HEK293 (cell line): Measurements from ENCODE around the gene OBSCN.

Experiments used
- CTCF ChIA-PET: fragments of 350-600 bp; formaldehyde crosslinking; extraction: SDS; loops from one replicate; lab custom pipeline; 2021; ENCODE audit warnings: antibody characterized with exemption; lab: Yijun Ruan, JAX
- POLR2A ChIA-PET: fragments of 300-600 bp; formaldehyde crosslinking; extraction: SDS; loops from one replicate; lab custom pipeline; 2020; ENCODE audit warnings: antibody characterized with exemption, inconsistent platforms; lab: Yijun Ruan, JAX
- H3K27ac ChIP-seq: fragments of 200-500 bp; sonication (Bioruptor generic); 2 replicates; pipeline ENCODE4 v1.5.1; 2014; ENCODE audit warnings: low read depth, low read length, control low read depth, inconsistent platforms; ENCODE audit errors: extremely low read depth
- H3K36me3 ChIP-seq, 2 experiments: fragments of 200-500 bp in 1 of 2; sonication (Bioruptor generic) in 1 of 2; 1 replicate in 1 of 2; 2 replicates in 1 of 2; pipeline ENCODE4 v1.5.1; 2014 to 2017; ENCODE audit warnings: inconsistent platforms in 2 of 2, low read length in 2 of 2; ENCODE audit not compliant: control insufficient read depth in 2 of 2, insufficient read depth in 1 of 2
- H3K4me1 ChIP-seq: fragments of 200-500 bp; sonication (Bioruptor generic); 2 replicates; pipeline ENCODE4 v1.5.1; 2014; ENCODE audit warnings: mild to moderate bottlenecking, low read length, inconsistent platforms; ENCODE audit not compliant: control insufficient read depth, insufficient read depth
- H3K4me3 ChIP-seq: 2 replicates; pipeline ENCODE4 v1.5.1; 2011; ENCODE audit warnings: low read depth, mild to moderate bottlenecking, control low read depth, low read length, moderate library complexity
- H3K9me3 ChIP-seq: fragments of 200-500 bp; sonication (Bioruptor generic); 2 replicates; pipeline ENCODE4 v1.5.1; 2014; ENCODE audit warnings: low read depth, low read length, inconsistent platforms; ENCODE audit not compliant: control insufficient read depth, insufficient read depth
- GFI1B ChIP-seq: fragments of 450-650 bp; formaldehyde crosslinking; IDR thresholded peaks from 2 replicates; pipeline ENCODE4 v1.5.1; 2016; ENCODE audit warnings: missing biosample characterization, missing genetic modification characterization
- HOXC10 ChIP-seq: sonication (generic); formaldehyde crosslinking; IDR thresholded peaks from 2 replicates; pipeline ENCODE4 v1.8.1; 2023; ENCODE audit warnings: mild to moderate bottlenecking, missing genetic modification reagents
- OSR2 ChIP-seq: fragments of 450-650 bp; formaldehyde crosslinking; IDR thresholded peaks from 2 replicates; pipeline ENCODE4 v1.5.1; 2016; ENCODE audit warnings: missing biosample characterization, missing genetic modification characterization
- ZBTB17 ChIP-seq: fragments of 450-650 bp; formaldehyde crosslinking; IDR thresholded peaks from 2 replicates; pipeline ENCODE4 v1.5.1; 2016; ENCODE audit warnings: missing biosample characterization, missing genetic modification characterization
- ZEB2 ChIP-seq: fragments of 450-650 bp; formaldehyde crosslinking; IDR thresholded peaks from 2 replicates; pipeline ENCODE4 v1.5.1; 2016; ENCODE audit warnings: missing biosample characterization, missing genetic modification characterization
- ZNF132 ChIP-seq: fragments of 450-650 bp; formaldehyde crosslinking; IDR thresholded peaks from 2 replicates; pipeline ENCODE4 v1.5.1; 2017; ENCODE audit warnings: missing biosample characterization, missing genetic modification characterization, borderline replicate concordance
- ZNF16 ChIP-seq: fragments of 450-650 bp; formaldehyde crosslinking; IDR thresholded peaks from 2 replicates; pipeline ENCODE4 v1.5.1; 2016; ENCODE audit warnings: low read depth, missing biosample characterization, missing genetic modification characterization
- ZNF169 ChIP-seq: fragments of 450-650 bp; formaldehyde crosslinking; IDR thresholded peaks from 2 replicates; pipeline ENCODE4 v1.5.1; 2016; ENCODE audit warnings: missing biosample characterization, missing genetic modification characterization
- ZNF266 ChIP-seq: fragments of 450-650 bp; formaldehyde crosslinking; IDR thresholded peaks from 2 replicates; pipeline ENCODE4 v1.5.1; 2016; ENCODE audit warnings: missing biosample characterization, missing genetic modification characterization, low read depth
- ZNF274 ChIP-seq, 2 experiments: fragments of 200-500 bp in 1 of 2; fragments of 450-650 bp in 1 of 2; sonication (Bioruptor generic) in 1 of 2; formaldehyde crosslinking in 1 of 2; IDR thresholded peaks; 2 replicates each; pipeline versions ENCODE4 v1.5.1 to v1.6.1; 2014 to 2016; ENCODE audit warnings: borderline replicate concordance in 1 of 2, inconsistent platforms in 1 of 2, low read length in 1 of 2, missing biosample characterization in 1 of 2, missing genetic modification characterization in 1 of 2
- ZNF48 ChIP-seq: fragments of 450-650 bp; formaldehyde crosslinking; IDR thresholded peaks from 2 replicates; pipeline ENCODE4 v1.5.1; 2016; ENCODE audit warnings: missing biosample characterization, missing genetic modification characterization
- ZNF514 ChIP-seq: fragments of 450-650 bp; formaldehyde crosslinking; IDR thresholded peaks from 2 replicates; pipeline ENCODE4 v1.5.1; 2016; ENCODE audit warnings: missing biosample characterization, missing genetic modification characterization
- ZNF544 ChIP-seq: fragments of 450-650 bp; formaldehyde crosslinking; IDR thresholded peaks from 2 replicates; pipeline ENCODE4 v1.5.0; 2017; ENCODE audit warnings: missing biosample characterization, missing genetic modification characterization
- ZNF555 ChIP-seq: fragments of 450-650 bp; formaldehyde crosslinking; conservative IDR thresholded peaks from 2 replicates; pipeline ENCODE4 v1.5.1; 2017; ENCODE audit warnings: missing biosample characterization, mild to moderate bottlenecking, missing genetic modification characterization, inconsistent platforms
- ZNF585B ChIP-seq: fragments of 450-650 bp; formaldehyde crosslinking; IDR thresholded peaks from 2 replicates; pipeline ENCODE4 v1.5.1; 2016; ENCODE audit warnings: missing biosample characterization, missing genetic modification characterization
- ZNF610 ChIP-seq: fragments of 450-650 bp; formaldehyde crosslinking; IDR thresholded peaks from 2 replicates; pipeline ENCODE4 v1.5.1; 2016; ENCODE audit warnings: missing biosample characterization, missing genetic modification characterization, borderline replicate concordance
- ZNF621 ChIP-seq: fragments of 450-650 bp; formaldehyde crosslinking; IDR thresholded peaks from 2 replicates; pipeline ENCODE4 v1.5.1; 2017; ENCODE audit warnings: missing biosample characterization, missing genetic modification characterization
- ZNF776 ChIP-seq: fragments of 450-650 bp; formaldehyde crosslinking; IDR thresholded peaks from 2 replicates; pipeline ENCODE4 v1.5.0; 2017; ENCODE audit warnings: missing biosample characterization, missing genetic modification characterization, borderline replicate concordance
- ZNF785 ChIP-seq: fragments of 450-650 bp; formaldehyde crosslinking; IDR thresholded peaks from 2 replicates; pipeline ENCODE4 v1.5.1; 2016; ENCODE audit warnings: missing biosample characterization, missing genetic modification characterization
- ZNF830 ChIP-seq: fragments of 450-650 bp; IDR thresholded peaks from 2 replicates; pipeline ENCODE4 v1.5.0; 2018; ENCODE audit warnings: missing biosample characterization, missing genetic modification characterization, low read depth, mild to moderate bottlenecking, moderate library complexity
- TF ChIP-seq, protein P1 (sequence below): fragments of 450-650 bp; formaldehyde crosslinking; IDR thresholded peaks from 2 replicates; pipeline ENCODE4 v1.5.1; 2016; ENCODE audit warnings: missing biosample characterization, missing genetic modification characterization
- TF ChIP-seq, protein P2 (sequence below): fragments of 450-650 bp; formaldehyde crosslinking; IDR thresholded peaks from 2 replicates; pipeline ENCODE4 v1.5.1; 2017; ENCODE audit warnings: missing biosample characterization, missing genetic modification characterization
- TF ChIP-seq, protein P3 (sequence below): fragments of 450-650 bp; formaldehyde crosslinking; optimal IDR thresholded peaks from 2 replicates; pipeline ENCODE3; 2016; ENCODE audit warnings: missing biosample characterization, mild to moderate bottlenecking, missing genetic modification characterization

The OBSCN gene

DNA sequence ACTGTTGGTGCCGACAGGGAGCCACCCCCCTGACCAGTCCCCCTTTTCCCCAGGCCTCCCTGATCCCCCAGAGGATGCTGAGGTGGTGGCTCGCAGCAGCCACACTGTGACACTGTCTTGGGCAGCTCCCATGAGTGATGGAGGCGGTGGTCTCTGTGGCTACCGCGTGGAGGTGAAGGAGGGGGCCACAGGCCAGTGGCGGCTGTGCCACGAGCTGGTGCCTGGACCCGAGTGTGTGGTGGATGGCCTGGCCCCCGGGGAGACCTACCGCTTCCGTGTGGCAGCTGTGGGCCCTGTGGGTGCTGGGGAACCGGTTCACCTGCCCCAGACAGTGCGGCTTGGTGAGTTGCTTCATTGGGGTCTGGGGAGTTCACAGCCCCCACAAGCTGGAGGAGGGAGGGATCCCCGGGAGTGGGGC, 109.6 kb downstream of the OBSCN start (continued):
- TF ChIP-seq GFI1B (tag by site-specific recombination) (no peak), ZEB2 (tag by site-specific recombination) (no peak), ZNF585B (tag by site-specific recombination) (no peak), ZNF132 (tag by site-specific recombination) (no peak)

DNA sequence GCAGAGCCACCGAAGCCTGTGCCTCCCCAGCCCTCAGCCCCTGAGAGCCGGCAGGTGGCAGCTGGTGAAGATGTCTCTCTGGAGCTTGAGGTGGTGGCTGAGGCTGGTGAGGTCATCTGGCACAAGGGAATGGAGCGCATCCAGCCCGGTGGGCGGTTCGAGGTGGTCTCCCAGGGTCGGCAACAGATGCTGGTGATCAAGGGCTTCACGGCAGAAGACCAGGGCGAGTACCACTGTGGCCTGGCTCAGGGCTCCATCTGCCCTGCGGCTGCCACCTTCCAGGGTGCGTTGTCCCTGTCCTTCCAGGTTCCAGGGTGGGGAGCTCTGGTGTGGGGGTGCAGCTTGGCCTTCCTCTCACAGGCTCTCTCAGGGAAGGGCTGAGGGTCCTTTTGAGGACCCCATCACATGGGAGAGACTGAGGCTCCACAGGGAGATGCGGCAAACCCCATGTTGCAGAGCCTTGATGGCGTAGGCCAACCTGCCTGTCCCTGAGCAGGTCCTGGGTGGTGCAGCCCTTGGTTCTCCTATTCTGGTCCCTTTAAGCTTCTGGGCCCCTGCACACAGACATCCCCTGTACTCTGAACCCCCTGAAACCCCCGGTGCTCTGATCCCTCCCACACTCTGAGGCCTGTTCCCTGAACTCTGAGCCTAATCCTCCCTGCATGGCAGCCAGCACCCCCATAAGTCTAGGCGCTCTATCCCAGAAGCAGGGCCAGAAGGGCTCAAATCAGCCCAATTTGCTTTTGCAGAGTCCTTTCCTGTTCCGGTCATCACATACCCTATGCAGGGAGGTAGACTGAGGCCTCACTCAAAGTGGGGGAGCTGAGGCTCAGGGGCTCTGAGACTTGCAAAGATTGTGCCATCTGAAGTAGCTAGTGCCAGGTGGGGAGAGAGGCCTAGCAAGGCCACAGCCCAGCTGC, 110.3 kb downstream of the OBSCN start:
- TF ChIP-seq, protein P1, sequence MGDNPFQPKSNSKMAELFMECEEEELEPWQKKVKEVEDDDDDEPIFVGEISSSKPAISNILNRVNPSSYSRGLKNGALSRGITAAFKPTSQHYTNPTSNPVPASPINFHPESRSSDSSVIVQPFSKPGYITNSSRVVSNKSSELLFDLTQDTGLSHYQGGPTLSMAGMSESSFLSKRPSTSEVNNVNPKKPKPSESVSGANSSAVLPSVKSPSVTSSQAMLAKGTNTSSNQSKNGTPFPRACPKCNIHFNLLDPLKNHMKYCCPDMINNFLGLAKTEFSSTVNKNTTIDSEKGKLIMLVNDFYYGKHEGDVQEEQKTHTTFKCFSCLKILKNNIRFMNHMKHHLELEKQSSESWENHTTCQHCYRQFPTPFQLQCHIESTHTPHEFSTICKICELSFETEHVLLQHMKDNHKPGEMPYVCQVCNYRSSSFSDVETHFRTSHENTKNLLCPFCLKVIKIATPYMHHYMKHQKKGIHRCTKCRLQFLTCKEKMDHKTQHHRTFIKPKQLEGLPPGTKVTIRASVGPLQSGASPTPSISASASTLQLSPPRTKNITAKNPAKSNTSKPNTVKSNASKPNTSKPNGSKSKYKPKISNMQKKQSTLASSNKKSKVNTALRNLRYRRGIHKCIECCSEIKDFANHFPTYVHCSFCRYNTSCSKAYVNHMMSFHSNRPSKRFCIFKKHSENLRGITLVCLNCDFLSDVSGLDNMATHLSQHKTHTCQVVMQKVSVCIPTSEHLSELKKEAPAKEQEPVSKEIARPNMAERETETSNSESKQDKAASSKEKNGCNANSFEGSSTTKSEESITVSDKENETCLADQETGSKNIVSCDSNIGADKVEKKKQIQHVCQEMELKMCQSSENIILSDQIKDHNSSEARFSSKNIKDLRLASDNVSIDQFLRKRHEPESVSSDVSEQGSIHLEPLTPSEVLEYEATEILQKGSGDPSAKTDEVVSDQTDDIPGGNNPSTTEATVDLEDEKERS (tag by site-specific recombination): no peak
- TF ChIP-seq HOXC10 (CRISPR knock-in tag) (no peak), ZNF785 (tag by site-specific recombination) (no peak), ZNF621 (tag by site-specific recombination) (no peak), OSR2 (no peak), ZNF830 (tag by site-specific recombination) (no peak)
- Histone ChIP-seq H3K9me3 (no peaks in the 10 kb centered on the region), H3K4me3 (no peak overlapping the region), H3K27ac (no peak overlapping the region), H3K4me1 (no peaks in the 10 kb centered on the region), H3K36me3 (peaks cover 19 to 34% of the 10 kb centered on the region in 2 experiments)
- CTCF ChIA-PET: interaction anchor here (0.6 to 0.7 kb wide), 2 partner anchors 83 to 862 kb away, joined by 4 read pairs; no protein-coding TSS in a partner anchor
- POLR2A ChIA-PET: no interaction called here

DNA sequence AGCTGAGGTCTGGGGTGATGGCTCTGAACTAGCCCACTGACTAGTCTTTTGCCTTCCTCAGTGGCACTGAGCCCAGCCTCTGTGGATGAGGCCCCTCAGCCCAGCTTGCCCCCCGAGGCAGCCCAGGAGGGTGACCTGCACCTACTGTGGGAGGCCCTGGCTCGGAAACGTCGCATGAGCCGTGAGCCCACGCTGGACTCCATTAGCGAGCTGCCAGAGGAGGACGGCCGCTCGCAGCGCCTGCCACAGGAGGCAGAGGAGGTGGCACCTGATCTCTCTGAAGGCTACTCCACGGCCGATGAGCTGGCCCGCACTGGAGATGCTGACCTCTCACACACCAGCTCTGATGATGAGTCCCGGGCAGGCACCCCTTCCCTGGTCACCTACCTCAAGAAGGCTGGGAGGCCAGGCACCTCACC, 111.0 kb downstream of the OBSCN start:
- peaks cover 19 to 40% of the 10 kb centered on the region in 2 experiments for H3K36me3 ChIP-seq
- no peaks in the 10 kb centered on the region for H3K9me3 ChIP-seq
- H3K27ac ChIP-seq: no peak overlapping the region
- CTCF ChIA-PET: no interaction called here
- H3K4me1 ChIP-seq: no peaks in the 10 kb centered on the region
- TF ChIP-seq ZNF16 (tag by site-specific recombination) (no peak), ZNF555 (no peak), ZNF169 (tag by site-specific recombination) (no peak)
- POLR2A ChIA-PET: no interaction called here
- H3K4me3 ChIP-seq: no peak overlapping the region

DNA sequence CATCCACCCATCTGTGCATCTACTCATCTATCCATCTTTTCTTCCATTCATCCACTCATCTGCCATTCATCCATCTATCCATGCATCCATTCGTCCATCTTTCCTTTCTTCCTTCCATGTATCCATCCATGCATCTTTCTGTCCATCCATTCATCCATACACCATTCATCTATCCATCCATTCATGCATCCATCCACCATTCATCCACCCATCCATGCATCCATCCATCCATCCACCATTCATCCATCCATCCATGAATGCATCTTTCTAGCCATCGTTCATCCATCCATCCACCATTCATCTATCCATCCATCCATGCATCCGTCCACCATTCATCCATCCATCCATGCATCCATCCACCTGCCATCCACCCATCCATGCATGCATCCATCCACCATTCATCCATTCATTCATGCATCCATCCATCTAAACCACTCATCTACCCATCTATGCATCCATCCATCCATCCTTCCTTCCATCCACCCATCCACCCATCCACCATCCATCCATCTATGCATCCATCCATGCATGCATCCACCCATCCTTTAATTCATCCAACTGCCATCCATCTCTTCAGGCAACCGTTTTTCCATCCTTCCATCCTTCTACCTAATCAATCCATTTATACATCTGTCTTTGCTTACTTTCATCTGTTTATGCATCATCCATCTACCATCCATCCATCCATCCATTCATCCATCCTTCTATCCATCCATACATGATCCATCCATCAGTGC, 111.7 kb downstream of the OBSCN start:
- Histone ChIP-seq H3K4me3 (no peak overlapping the region), H3K36me3 (peaks cover 19 to 40% of the 10 kb centered on the region in 2 experiments), H3K9me3 (no peaks in the 10 kb centered on the region), H3K27ac (no peak overlapping the region), H3K4me1 (no peaks in the 10 kb centered on the region)
- POLR2A ChIA-PET: no interaction called here
- CTCF ChIA-PET: no interaction called here
- TF ChIP-seq ZNF274 (IDR thresholded peaks at IDR 0.05; ENCODE audit: low read length): no peak
- 0 out of 2 replicates have a peak, but pooled peaks have one; percentile 18 for TF ChIP-seq ZNF274 (tag by site-specific recombination; IDR thresholded peaks at IDR 0.05; ENCODE audit: borderline replicate concordance)
- no peak for TF ChIP-seq ZNF610 (tag by site-specific recombination)
- TF ChIP-seq, protein P2, sequence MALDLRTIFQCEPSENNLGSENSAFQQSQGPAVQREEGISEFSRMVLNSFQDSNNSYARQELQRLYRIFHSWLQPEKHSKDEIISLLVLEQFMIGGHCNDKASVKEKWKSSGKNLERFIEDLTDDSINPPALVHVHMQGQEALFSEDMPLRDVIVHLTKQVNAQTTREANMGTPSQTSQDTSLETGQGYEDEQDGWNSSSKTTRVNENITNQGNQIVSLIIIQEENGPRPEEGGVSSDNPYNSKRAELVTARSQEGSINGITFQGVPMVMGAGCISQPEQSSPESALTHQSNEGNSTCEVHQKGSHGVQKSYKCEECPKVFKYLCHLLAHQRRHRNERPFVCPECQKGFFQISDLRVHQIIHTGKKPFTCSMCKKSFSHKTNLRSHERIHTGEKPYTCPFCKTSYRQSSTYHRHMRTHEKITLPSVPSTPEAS (tag by site-specific recombination): no peak
- no peak for TF ChIP-seq ZNF514 (tag by site-specific recombination)
- no peak for TF ChIP-seq ZNF266
- TF ChIP-seq ZNF48 (tag by site-specific recombination): no peak
- no peak for TF ChIP-seq ZNF544 (tag by site-specific recombination)
- TF ChIP-seq, protein P3, sequence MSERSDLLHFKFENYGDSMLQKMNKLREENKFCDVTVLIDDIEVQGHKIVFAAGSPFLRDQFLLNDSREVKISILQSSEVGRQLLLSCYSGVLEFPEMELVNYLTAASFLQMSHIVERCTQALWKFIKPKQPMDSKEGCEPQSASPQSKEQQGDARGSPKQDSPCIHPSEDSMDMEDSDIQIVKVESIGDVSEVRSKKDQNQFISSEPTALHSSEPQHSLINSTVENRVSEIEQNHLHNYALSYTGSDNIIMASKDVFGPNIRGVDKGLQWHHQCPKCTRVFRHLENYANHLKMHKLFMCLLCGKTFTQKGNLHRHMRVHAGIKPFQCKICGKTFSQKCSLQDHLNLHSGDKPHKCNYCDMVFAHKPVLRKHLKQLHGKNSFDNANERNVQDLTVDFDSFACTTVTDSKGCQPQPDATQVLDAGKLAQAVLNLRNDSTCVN (tag by site-specific recombination): no peak
- no peak for TF ChIP-seq ZNF776 (tag by site-specific recombination)
- TF ChIP-seq ZBTB17 (tag by site-specific recombination): peak; percentile 100
